ENCODE measurements around the gene MYH7.

DNA sequence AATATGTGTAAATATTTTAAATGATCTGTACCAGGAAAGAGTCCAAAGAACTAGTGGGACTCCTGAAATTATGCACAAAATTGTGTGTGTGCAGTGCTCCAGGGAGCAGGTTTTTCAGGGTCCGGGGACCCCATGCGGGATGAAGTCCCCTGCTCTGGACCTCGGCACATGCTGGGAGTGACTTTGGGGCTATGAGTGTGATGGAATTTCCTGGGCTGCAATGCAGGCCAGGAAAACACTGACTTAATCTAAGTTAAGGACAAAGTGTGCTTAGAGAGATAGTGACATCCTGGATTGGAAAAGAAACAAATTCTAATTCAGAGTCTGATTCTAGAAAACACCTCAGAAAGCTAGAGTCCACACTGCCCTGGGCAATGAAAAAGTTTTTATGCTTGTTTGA lies 21.2 kb downstream of the MYH7 start:
- TF ChIP-seq, protein P1, sequence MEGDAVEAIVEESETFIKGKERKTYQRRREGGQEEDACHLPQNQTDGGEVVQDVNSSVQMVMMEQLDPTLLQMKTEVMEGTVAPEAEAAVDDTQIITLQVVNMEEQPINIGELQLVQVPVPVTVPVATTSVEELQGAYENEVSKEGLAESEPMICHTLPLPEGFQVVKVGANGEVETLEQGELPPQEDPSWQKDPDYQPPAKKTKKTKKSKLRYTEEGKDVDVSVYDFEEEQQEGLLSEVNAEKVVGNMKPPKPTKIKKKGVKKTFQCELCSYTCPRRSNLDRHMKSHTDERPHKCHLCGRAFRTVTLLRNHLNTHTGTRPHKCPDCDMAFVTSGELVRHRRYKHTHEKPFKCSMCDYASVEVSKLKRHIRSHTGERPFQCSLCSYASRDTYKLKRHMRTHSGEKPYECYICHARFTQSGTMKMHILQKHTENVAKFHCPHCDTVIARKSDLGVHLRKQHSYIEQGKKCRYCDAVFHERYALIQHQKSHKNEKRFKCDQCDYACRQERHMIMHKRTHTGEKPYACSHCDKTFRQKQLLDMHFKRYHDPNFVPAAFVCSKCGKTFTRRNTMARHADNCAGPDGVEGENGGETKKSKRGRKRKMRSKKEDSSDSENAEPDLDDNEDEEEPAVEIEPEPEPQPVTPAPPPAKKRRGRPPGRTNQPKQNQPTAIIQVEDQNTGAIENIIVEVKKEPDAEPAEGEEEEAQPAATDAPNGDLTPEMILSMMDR (IDR thresholded peaks at IDR 0.05): no peak
- no peak for TF ChIP-seq POLR2A (IDR thresholded peaks at IDR 0.05)
